GM18520 (cell line): Measurements from ENCODE around the gene SIRPG.
"Not testable (repeated sequence)": the region's sequence is repeated elsewhere in the genome, so short reads cannot be mapped to it uniquely, and the experiment has no call there.

Source experiments
- ATAC-seq: cut with Tn5 transposase; IDR thresholded peaks from one replicate; pipeline ENCODE4 v1.9.1; 2021; ENCODE audit not compliant: unreplicated experiment

SIRPG gene

DNA sequence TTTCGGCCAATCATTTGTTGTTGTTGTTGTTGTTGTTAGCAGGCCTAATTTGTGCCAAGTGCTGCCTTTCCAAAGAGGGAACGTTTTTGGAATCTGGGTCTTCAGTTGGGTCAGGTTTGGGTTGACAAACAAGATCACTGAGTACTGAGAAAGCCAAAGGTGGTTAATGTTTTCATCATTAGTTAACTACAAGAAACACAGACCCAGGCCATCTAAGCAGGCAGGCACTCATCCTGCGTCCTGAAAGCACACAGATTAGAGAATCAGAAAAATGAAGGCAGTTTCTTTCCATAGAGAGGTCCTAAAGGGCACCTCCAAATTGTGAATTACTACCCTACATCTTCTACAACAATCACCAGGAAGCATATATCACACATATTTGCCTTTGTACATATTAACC, 15.1 kb upstream of the SIRPG start:
- no peak for ATAC-seq

DNA sequence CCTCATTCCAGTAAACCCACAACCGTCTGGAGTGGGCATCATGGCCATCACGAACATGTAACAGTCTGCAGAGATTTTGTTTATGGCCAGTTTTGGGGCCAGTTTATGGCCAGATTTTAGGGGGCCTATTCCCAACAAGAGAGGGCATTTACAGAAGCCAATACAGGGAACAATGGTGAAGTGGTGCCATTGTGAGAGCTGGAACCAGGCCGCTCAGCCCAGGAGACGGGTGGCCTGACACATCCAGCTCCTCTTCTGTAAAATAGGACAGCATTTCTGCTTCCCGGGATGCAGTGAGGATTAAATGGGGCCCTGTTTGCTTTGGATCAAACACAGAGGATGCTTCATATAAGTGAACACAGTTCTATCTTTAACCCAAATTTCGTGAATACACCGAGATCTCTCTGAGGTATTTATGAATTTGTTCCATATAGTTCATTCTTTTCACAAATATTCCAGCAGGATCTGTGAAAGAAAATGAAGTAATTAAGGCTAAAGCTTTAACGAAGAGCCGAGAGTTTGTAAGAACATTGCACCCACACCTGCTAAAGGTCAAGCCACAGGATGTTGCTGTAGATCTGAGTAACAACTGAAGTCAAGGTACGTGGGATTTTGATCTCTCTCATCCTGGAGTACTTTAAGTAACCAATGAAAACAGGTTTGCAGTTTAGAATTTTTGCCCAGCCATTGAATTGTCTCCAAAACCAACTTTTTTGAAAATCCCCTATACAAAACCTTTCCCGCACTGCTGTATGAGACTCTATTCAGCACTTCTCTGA, 14.5 kb upstream of the SIRPG start:
- ATAC-seq: no peak

DNA sequence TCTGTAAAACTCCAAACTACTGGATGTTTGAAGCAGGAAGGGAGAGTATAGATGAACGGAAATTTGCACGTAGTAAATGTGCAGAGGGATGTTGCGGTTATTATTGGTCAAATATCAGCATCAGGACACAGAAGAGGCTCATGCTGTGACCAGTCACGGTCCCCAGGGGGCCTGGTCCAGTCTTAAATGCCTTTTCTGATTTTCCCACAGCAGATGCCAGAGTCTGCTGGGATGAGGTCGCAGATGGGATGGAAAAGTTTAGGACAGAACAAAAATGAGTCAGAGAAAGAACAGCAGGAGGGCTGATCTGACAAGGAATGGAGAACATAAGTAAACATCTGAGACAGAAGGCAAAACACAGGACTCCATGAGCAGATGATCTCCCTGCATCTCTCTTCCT, 11.7 kb upstream of the SIRPG start:
- ATAC-seq: no peak

DNA sequence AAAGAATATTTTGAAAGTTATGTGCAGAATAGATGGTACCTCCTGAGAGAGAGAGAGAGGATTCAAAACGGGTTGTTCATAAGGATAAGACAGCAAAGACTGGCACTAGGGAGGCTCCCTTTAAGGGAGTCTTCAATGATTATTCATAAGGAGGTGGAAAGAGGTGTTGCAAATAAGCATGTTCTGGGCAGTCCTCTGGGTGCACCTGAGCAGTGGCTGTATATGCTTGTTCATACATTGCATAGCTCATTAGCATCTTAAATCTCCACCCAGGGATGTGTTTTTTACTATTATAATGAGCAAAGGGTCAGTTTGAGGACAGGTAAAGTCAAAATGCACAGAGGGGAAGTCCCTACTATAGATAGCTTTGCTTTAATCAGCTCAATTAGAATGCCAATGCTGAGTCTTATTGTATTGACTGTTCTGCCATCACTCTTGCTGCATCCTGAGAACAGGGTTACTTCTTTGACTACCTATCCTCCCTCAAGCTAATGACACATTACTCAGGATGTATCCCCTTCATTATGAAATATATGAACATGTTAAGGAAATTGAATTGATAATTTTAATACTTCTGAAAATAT, 10.0 kb upstream of the SIRPG start:
- ATAC-seq: no peak

DNA sequence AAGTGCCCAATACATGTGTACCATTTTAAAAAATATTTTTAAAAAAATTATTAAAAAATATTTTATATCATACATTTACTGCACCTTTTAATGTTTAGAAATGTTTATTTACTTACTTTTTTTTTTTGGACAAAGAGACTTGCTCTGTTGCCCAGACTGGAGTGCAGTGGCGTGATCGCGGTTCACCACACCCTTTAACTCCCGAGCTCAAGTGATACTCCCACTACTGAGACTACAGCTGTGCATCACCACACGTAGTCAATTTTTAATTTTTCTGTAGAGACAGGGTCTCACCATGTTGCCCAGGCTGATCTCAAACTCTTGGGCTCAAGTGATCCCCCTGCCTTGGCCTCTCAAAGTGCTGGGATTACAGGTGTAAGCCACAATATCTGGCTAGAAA, 9.2 kb upstream of the SIRPG start:
- no peak for ATAC-seq

DNA sequence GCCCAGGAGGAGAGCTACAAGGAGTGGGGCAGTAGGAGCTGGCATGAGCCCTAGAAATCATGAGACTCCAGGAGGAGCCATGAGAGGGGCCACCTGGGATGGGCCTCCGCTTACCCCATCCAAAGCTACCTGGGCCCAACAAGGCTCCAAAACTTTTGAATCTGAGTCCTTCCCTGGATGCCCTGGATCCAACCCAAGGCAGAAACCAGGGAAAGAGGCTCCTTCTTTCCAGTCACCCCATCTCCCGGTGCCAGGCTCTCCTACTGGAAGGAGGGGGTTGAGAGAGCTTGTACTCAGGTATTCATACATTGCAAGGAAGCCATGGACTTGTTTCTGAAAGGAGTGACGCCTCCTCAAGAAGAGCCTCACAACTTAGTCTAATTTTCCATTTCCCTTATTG, 7.8 kb upstream of the SIRPG start:
- ATAC-seq: no peak

DNA sequence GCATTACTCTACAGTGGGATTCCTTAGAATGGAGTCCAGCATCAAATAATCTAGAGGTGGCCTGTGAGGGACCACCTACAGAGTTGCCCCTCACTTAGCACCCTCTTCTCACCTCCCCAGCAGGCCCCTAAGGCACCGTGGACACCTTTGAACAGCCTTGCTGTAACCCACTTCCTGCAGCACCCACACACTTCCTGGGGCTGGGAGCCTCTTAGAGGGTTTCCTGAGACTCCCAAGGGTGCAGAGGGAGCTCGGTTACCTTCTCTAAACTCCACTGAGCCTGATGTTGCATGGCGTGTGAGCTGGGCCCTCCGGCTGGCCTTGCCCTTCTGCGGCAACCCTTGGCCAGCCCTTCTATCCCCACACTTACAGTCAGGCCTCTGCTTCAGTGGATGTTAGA, 7.3 kb upstream of the SIRPG start:
- ATAC-seq: no peak

DNA sequence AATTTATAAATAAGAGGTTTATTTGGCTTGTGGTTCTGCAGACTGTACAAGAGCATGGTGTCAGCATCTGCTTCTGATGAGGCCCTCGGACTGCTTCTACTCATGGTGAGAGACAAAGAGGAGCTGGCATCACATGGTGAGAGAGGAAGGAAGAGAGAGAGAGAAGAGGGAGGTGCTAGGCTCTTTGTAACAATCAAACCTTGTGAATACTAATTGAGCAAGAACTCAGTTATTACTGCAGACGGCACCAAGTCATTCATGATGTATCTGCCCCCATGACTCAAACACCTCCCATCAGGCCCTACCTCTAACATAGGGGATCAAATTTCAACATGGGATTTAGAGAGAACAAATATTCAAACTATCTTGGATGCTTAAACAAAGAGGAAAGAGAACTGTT, 6.3 kb upstream of the SIRPG start:
- no peak for ATAC-seq

DNA sequence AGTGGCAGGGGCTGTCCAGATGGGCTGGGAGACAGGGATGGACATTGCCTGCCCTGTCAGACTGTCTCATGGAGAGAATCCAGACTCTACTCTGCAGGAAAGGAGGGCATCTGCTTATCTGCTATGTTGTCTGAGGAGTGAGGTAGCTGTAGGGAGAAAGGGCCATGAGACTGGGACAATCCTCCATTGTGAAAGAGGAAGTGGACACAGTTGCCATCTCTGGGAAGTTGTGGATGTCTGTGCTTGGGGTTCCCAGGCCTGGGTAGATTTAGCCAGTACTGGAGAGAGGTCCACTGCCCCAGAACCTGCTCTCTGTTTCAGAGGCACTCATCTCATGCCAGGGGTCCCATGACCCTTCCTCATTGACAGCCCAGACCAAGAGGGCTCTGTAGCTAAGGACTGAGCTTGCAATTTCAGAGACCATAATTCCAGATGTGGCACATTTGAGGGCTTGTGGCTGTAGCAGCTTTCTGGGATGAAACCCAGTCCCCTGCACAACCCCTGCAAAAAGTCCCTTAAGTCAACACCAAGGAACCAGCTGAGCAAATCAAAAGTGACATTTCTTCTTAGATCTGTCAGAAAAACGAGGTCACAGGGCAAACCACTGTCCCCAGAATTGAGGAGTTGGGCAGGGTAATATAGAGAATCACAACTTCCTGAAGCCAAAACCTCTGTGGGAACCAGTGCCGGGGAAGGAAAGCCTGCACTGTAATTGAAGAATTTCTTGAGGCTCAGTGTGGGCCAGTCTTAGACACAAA, 4.1 kb upstream of the SIRPG start:
- ATAC-seq: no peak

DNA sequence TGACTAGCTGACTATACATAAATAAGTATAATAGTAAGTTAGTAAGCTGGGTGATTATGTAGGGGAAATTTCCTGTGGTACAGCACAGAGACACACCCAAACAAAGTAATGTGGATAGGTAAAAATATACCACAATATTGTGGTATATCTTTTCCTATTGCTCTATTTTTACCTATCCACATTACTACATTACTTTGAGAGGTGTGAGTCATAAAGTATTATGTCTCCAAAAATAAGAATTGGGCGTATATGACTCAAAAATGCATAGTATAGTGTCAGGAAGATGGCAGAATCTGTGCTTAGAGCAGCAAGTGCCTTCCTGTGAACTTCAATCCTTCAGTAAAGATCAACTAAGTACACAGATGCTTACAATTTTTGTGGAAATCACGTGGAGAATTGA, 2.7 kb upstream of the SIRPG start:
- ATAC-seq: no peak

DNA sequence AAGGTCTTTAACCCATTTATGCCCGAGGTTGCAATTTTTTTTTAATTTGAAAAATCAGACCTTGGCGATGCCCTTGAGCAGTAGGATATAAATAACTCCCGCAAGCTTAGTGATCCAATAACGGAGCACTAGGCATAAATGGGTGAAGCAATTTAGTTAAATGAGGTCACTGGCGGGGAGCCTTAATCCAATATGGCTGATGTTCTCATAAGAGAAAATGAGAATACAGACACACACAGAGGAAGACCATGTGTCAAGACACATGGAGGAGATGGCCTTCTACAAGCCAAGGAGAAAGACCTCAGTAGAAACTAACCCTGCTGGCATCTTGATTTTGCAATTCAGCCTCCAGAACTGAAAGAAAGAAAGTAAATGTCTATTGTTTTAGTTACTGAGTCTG, 735 bp downstream of the SIRPG start:
- no peak for ATAC-seq

DNA sequence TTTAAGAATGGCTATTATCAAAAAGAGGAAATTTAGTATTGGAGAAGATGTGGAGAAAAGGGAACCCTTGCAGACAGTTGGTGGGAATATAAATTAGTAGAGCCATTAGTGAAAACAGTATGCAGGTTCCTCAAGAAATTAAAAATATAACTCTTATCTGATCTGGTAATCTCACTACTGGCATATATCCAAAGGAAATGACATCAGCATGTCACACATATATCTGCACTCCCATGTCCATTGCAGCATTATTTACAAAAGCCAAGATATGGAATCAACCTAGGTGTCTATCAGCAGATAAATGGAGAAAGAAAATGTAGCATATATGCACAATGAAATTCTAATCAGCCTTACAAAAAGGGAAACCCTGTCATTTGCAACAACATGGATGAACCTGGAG, 2.6 kb downstream of the SIRPG start:
- no peak for ATAC-seq

DNA sequence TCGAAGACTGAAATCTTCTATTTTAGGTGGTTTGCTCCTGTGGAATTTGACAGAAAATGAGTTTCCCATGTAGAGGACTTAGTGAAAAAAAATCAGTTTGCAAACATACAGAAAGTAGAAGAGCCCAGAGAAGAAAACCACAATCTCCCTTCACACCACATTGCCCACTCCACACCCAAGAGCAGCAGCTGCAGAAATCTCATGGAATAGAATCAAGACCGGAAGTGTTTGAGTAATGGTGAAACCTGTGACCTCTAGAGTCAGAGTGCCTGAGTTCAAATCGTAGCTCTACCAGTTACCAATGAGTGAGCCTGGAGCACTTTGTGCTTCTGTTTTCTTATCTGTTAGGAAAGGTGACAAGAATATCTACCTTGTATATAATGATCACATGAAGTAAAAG, 4.6 kb downstream of the SIRPG start:
- no peak for ATAC-seq

DNA sequence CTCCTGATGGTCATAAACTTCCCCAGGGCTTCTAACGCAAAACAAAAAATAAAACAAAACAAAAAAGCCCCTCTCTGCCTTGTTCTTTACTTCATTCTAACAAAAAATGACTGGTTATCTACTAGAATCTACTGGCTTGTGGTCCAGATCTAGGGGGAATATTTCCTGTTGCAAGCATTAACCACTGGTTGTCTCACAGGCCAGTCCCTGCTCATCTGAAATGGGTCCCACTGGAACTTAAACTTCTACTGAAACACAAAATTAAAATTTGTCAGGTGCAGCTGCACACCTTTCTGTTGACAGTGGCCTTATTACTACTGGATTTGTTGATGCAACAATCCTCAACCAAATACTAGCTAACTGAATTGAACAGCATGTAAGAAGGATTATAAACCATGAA, 5.5 kb downstream of the SIRPG start:
- ATAC-seq: no peak

DNA sequence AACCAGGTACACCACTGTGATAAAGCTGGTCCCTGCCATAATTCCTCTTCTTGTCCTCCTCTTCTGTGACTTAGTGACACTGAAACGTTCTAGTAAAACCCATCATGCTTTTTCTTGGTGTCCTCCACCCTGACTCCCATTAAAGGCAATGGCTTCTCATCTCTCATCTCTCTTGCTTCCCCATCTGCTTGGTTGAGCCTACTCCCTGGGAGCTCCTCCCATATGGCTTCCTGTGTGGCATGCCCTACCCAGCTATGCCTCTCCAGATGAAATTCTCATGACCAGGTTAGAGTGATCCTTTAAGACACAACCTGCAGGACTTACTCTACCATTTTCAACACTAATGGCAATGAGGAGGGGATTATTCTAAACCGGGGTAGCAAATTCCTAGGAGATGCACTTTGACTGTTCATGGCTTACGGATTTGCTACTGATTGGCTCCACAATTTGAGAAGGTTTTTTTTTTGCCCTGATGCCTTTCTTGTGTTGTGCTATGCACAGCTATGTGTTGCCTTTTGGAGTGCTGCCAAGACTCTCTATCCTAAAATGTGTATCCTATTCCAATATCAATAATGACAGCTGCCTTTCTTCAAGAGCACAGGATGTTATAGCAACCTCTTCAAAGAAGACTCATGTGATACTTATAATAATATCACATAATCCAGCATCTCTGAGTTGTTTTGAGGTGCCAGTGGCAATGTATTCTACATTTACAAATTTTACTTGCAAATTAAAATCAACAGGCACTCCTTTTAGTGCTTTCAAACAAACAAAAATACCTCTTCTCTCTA, 6.1 kb downstream of the SIRPG start:
- ATAC-seq: no peak

DNA sequence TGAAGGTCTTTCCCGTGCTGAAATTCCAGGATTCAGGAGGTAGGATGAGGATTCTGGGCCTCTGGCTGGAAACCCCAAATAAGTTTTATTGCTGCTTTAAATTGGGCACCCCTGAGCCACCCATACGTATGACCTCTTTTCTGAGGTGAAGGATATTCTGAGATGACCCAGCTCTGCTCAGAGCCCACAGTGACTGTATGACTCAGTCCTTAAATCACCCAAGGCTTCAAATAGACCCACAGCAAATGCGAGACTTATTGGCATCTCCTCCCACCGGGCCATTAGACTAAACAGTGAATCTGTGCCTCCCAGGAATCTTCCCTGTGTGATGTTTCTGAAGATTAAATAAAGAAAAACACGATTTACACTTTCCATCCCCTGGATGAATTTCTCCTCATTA, 9.5 kb downstream of the SIRPG start:
- no peak for ATAC-seq

DNA sequence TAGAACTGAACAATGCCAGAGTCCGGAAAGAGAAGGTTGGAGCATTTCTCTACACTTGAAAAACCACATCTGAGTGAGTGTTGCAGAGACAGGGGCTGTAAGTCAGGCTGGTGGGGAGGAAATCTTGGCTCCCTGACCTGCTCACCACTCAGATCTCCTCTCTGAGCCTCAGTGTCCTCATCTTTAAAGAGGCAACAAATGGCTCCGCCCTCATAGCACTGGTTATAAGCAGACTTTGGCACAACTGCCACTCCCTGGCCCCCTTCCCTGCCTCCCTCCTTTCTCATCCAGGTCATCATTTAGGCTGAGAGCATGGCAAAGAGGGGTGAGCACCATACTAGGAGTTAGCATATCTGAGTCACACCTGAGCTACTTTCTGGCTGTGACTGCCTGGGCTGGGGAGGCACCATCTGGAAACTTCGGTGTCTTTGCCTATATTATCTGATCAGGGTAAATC, 10.6 kb downstream of the SIRPG start:
- no peak for ATAC-seq

DNA sequence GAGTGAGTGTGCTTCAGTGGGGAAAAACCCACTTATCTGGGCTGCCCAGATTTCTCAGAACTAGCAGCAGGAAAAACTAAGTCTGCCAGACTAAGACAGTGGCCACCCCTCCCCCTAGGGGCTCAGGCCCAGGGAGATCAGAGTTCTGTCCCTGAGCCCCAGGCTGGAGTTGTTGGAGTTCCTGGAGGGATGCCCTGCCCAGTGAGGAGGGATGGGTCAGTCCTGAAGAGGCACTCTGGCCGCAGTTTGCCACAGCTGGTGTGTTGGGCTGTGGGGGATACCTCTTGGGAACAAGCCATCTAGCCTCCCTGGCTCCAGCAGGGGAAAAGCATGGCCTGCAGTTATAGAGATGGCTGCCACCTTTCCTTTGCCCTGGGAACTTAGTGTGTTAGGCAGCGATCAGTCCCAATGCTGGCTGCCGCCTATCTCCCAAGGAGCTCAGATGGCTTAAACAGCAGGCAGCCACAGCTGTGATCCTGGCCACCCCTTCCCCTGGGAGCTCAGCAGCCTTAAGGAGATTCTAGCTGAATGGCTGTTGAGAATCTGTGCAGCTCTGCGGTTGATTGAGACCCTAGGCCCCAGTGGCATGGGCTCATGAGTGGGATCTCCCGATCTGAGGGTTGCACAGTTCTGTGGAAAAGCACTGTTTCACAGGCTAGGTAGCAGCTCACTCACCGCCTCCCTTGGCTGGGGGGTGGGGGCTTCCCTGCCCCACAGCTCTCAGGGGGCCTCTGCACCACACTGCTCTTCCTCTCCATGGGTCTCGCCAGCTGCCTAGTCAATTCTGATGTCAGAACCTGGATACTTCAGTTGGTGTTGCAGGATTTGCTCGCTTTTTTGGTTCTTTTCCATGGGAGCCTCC, 13.2 kb downstream of the SIRPG start:
- no peak for ATAC-seq

DNA sequence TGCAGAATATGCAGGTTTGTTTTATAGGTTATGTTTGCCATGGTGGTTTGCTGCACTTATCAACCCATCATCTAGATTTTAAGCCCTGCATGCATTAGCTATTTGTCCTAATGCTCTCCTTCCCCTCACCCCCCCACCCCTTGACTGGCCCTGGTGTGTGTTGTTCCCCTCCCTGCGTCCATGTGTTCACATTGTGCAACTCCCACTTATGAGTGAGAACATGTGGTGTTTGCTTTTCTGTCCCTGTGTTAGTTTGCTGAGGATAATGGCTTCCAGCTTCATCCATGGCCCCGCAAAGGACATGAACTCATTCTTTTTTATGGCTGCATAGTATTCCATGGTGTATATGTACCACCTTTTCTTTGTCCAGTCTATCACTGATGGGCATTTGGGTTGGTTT, 18.9 kb downstream of the SIRPG start:
- not testable (repeated sequence) for ATAC-seq

DNA sequence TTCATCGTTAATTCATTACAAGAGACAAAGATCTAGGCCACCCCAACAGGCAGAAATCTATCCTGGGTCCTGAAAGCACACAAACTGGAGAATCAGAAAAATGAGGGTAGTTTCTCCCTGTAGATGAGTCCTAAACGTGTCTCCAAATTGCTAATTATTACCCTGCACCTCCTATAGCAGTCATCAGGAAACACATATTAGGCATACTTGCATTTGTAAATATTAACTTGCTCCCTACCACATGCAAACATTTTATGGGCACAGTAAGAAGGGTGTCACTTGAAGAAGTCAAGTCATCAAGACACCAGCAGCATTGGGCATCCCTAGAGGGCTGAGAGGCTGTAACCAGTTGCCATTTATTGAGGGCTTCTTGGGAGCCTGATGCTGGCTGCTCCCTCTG, 19.8 kb downstream of the SIRPG start:
- no peak for ATAC-seq

DNA sequence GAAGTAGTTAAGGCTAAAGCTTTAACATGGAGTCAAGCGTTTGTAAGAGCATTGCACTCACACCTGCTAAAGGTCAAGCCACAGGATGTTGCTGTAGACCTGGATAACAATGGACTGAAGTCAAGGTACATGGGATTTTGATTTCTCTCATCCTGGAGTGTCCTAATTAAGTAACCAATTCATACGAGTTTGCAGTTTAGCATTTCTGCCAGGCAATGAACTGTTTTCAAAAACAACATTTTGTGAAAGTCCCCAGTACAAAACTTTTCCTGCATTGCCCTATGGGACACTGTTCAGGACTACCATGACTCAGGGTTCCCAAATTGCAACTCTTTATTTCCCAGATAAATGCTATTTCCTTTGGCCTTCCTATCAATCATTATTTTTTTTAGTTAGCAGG, 20.4 kb downstream of the SIRPG start:
- no peak for ATAC-seq
